Activated CD8-positive, alpha-beta T cell treated with anti-CD3 and anti-CD28 coated beads, Interleukin-2, amount 10 ng/mL, durations not matched to agents 7 days and 5 days (primary cell): ENCODE results near the gene ATXN1. TPM values are rescaled to one million over a fixed set of nuclear protein-coding genes. Genes with fewer than 3 reads are reported as not detected.

Experiments used
- ATAC-seq: fragments of 150-1000 bp; cut with Tn5 transposase; one replicate; pipeline ENCODE4 v1.10.0; 2021; ENCODE audit warnings: moderate library complexity
- CTCF ChIA-PET: fragments of 350-600 bp; sonication (Branson Sonifier 250); formaldehyde crosslinking; loops from one replicate; lab custom pipeline; 2021; ENCODE audit warnings: antibody characterized with exemption; lab: Charles Lee
- POLR2A ChIA-PET: fragments of 350-600 bp; sonication (Branson Sonifier 250); formaldehyde crosslinking; loops from one replicate; lab custom pipeline; 2021; ENCODE audit warnings: antibody characterized with exemption; lab: Charles Lee
- DNase-seq: peaks from one replicate; pipeline ENCODE4 v3.0.0-alpha.2; 2020
- H3K27ac Mint-ChIP-seq: one replicate; pipeline ENCODE4 v1.8.0; 2021; ENCODE audit warnings: mild to moderate bottlenecking, mixed read lengths
- H3K27me3 Mint-ChIP-seq: one replicate; pipeline ENCODE4 v1.8.0; 2021; ENCODE audit warnings: low read depth, mixed read lengths
- H3K36me3 Mint-ChIP-seq: one replicate; pipeline ENCODE4 v1.8.0; 2021; ENCODE audit warnings: low read depth, mixed read lengths
- H3K4me1 Mint-ChIP-seq: one replicate; pipeline ENCODE4 v1.8.0; 2021; ENCODE audit warnings: low read depth, mixed read lengths
- H3K4me3 Mint-ChIP-seq: one replicate; pipeline ENCODE4 v1.8.0; 2021; ENCODE audit warnings: mild to moderate bottlenecking, mixed read lengths
- H3K9me3 Mint-ChIP-seq: one replicate; pipeline ENCODE4 v1.8.0; 2022; ENCODE audit warnings: mixed read lengths; ENCODE audit not compliant: insufficient read depth
- total RNA-seq, 2 experiments: library from RNA; stranded (reverse); gene quantifications; one replicate each; pipeline ENCODE4 v1.2.3, GENCODE V29; 2021

Gene ATXN1
- total RNA-seq, 2 experiments from 2014 or later, result 36.7 to 42.9 TPM

- CTCF ChIA-PET, result interaction anchor here (2.4 kb wide), 1 partner anchor 93 kb away, joined by 7 read pairs; no protein-coding TSS in a partner anchor
Observed at GRCh38 chr6:16670183-16670582, 91.1 kb downstream of the ATXN1 start.

DNA sequence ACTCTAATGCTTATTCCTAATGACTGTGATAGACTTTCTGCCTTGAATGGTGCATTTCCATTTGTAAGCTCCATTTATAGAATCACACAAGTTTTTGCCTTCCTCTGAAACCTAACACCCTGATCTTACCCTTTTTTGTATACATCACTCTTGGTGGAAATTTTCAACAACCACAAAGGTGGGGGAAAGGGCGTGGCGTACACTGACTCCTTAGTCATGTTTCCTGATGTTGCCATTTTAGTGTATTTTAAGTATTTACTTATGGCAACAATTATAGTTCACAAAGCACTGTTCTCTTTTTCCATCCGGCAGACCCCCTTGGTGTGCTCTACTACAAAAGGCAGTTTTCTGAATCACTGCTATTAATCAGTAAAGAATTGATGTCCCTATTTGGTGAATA lies 92.0 kb downstream of the ATXN1 start:
- H3K4me1 Mint-ChIP-seq, result peaks cover 52% of the 10 kb centered on the region
- POLR2A ChIA-PET, result interaction anchor here (1.3 to 1.8 kb wide), 3 partner anchors 11 to 93 kb away, joined by 3 to 8 read pairs (median 7); partner anchors contain the start of gene ATXN1
- H3K4me3 Mint-ChIP-seq, result peak overlapping the region; percentile 33
- H3K27ac Mint-ChIP-seq, result peak overlapping the region; percentile 84
- no peaks in the 10 kb centered on the region for H3K27me3 Mint-ChIP-seq
- CTCF ChIA-PET, result interaction anchor here (1.0 to 1.4 kb wide), 2 partner anchors 10 to 155 kb away, joined by 3 to 7 read pairs; no protein-coding TSS in a partner anchor
- no peaks in the 10 kb centered on the region for H3K9me3 Mint-ChIP-seq
- ATAC-seq, result peak; percentile 89
- H3K36me3 Mint-ChIP-seq, result peaks cover 36% of the 10 kb centered on the region
- DNase-seq, result peak; percentile 83

More at GRCh38 chr6:16670183-16670582, 91.1 kb downstream of the ATXN1 start:
- Mint-ChIP-seq H3K27ac (peak overlapping the region; percentile 84), H3K36me3 (peaks cover 33% of the 10 kb centered on the region), H3K9me3 (no peaks in the 10 kb centered on the region), H3K4me1 (peaks cover 59% of the 10 kb centered on the region), H3K27me3 (no peaks in the 10 kb centered on the region), H3K4me3 (peak overlapping the region; percentile 56)
- DNase-seq (no peak), ATAC-seq (no peak)
- POLR2A ChIA-PET, result no interaction called here

- ChIA-PET CTCF (interaction anchor here (1.2 to 2.0 kb wide), 3 partner anchors 8 to 94 kb away, joined by 3 to 5 read pairs (median 5); partner anchors contain the start of gene ATXN1), POLR2A (interaction anchor here (1.8 kb wide), 1 partner anchor 9 kb away, joined by 8 read pairs; no protein-coding TSS in a partner anchor)
- no peaks in the 10 kb centered on the region for H3K27me3 Mint-ChIP-seq
- H3K27ac Mint-ChIP-seq, result no peak overlapping the region
- H3K36me3 Mint-ChIP-seq, result peaks cover 43% of the 10 kb centered on the region
- DNase-seq, result no peak
- no peak for ATAC-seq
- no peak overlapping the region for H3K4me3 Mint-ChIP-seq
- no peaks in the 10 kb centered on the region for H3K9me3 Mint-ChIP-seq
- H3K4me1 Mint-ChIP-seq, result peaks cover 49% of the 10 kb centered on the region
Observed at GRCh38 chr6:16667509-16667908, 93.8 kb downstream of the ATXN1 start.

- H3K36me3 Mint-ChIP-seq, result peaks cover 47% of the 10 kb centered on the region
- no peaks in the 10 kb centered on the region for H3K27me3 Mint-ChIP-seq
- peaks cover 35% of the 10 kb centered on the region for H3K4me1 Mint-ChIP-seq
- ChIA-PET CTCF (interaction anchor here (0.7 to 1.9 kb wide), 2 partner anchors 95 to 97 kb away, joined by 3 to 5 read pairs; partner anchors contain the start of gene ATXN1), POLR2A (no interaction called here)
- H3K27ac Mint-ChIP-seq, result no peak overlapping the region
- H3K4me3 Mint-ChIP-seq, result no peak overlapping the region
- ATAC-seq, result no peak
- DNase-seq, result no peak
- no peaks in the 10 kb centered on the region for H3K9me3 Mint-ChIP-seq
Observed at GRCh38 chr6:16665992-16666391, 95.3 kb downstream of the ATXN1 start.

- Mint-ChIP-seq H3K4me1 (peaks cover 28% of the 10 kb centered on the region), H3K4me3 (no peak overlapping the region), H3K27me3 (no peaks in the 10 kb centered on the region), H3K9me3 (no peaks in the 10 kb centered on the region), H3K36me3 (peaks cover 47% of the 10 kb centered on the region), H3K27ac (no peak overlapping the region)
- ChIA-PET POLR2A (no interaction called here), CTCF (interaction anchor here (0.7 to 0.8 kb wide), 2 partner anchors 29 to 98 kb away, joined by 3 read pairs; no protein-coding TSS in a partner anchor)
- DNase-seq (no peak), ATAC-seq (no peak)
Observed at GRCh38 chr6:16665182-16665581, 96.1 kb downstream of the ATXN1 start.

- no peaks in the 10 kb centered on the region for H3K9me3 Mint-ChIP-seq
- no peak overlapping the region for H3K4me3 Mint-ChIP-seq
- POLR2A ChIA-PET, result no interaction called here
- ATAC-seq (no peak), DNase-seq (no peak)
- H3K4me1 Mint-ChIP-seq, result peaks cover 27% of the 10 kb centered on the region
- H3K27me3 Mint-ChIP-seq, result no peaks in the 10 kb centered on the region
- no peak overlapping the region for H3K27ac Mint-ChIP-seq
- CTCF ChIA-PET, result interaction anchor here (0.6 kb wide), 1 partner anchor 261 kb away, joined by 3 read pairs; no protein-coding TSS in a partner anchor
- peaks cover 42% of the 10 kb centered on the region for H3K36me3 Mint-ChIP-seq
Observed at GRCh38 chr6:16663901-16664300, 97.4 kb downstream of the ATXN1 start.

DNA sequence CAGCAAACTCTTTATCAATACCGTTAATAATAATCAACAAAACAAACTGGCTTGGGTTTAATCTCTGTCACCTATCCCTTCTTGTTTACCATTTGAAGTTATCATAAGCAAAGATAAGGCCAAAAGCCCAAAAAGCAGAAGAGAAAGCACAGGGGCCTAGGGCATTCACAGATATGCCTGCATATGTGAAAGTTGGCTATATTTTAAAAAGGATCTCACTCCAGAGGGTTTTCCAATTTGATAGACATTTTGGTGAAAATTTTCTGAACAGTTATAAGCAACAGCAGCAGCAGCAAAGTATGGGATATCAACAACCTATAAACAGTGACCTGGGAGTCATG lies 101.1 kb downstream of the ATXN1 start:
- H3K27me3 Mint-ChIP-seq, result no peaks in the 10 kb centered on the region
- no peaks in the 10 kb centered on the region for H3K9me3 Mint-ChIP-seq
- no peak overlapping the region for H3K4me3 Mint-ChIP-seq
- peaks cover 38% of the 10 kb centered on the region for H3K36me3 Mint-ChIP-seq
- POLR2A ChIA-PET, result no interaction called here
- DNase-seq (no peak), ATAC-seq (no peak)
- peaks cover 38% of the 10 kb centered on the region for H3K4me1 Mint-ChIP-seq
- CTCF ChIA-PET, result interaction anchor here (1.3 to 3.8 kb wide), 3 partner anchors 11 to 38 kb away, joined by 3 to 30 read pairs (median 4); no protein-coding TSS in a partner anchor
- peak overlapping the region; percentile 61 for H3K27ac Mint-ChIP-seq

DNA sequence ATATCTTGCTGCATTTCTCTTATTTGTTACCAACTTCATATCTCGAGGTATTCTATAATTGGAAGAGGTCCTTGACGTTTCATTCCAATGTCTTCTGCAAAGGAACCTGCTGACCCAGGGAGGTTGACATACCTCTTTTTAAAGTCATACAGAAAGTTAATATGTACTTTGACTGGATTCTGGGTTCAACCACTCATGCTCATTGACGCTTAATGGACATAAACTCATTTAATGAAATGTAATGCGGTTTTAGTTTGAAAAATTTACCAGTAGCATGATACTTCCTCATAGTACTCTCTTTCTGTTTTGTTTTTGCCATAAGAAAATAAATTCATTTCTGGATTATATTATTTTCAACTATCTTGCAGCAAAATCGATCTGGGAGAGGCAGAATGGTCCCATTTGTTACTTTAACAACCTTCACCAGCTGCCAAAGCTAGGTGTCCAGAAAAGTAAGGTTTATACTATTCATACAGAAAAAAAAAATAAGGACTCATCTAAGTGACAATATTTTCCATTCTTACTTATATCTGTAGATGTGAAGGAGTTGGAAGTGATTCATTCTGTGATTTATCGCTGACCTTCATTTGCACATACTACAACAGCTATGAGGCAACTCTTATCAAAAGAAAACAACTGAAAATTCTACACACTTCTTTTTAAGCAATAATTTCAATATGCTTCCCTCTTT lies 101.6 kb downstream of the ATXN1 start:
- Mint-ChIP-seq H3K27me3 (no peaks in the 10 kb centered on the region), H3K4me1 (peaks cover 43% of the 10 kb centered on the region), H3K36me3 (peaks cover 40% of the 10 kb centered on the region), H3K4me3 (no peak overlapping the region), H3K27ac (peak overlapping the region; percentile 61), H3K9me3 (no peaks in the 10 kb centered on the region)
- CTCF ChIA-PET, result interaction anchor here (1.2 to 3.8 kb wide), 8 partner anchors 8 to 148 kb away, joined by 3 to 30 read pairs (median 6); no protein-coding TSS in a partner anchor
- ATAC-seq (no peak), DNase-seq (no peak)
- POLR2A ChIA-PET, result interaction anchor here (2.4 kb wide), 1 partner anchor 102 kb away, joined by 14 read pairs; the partner anchor contains the start of gene ATXN1

DNA sequence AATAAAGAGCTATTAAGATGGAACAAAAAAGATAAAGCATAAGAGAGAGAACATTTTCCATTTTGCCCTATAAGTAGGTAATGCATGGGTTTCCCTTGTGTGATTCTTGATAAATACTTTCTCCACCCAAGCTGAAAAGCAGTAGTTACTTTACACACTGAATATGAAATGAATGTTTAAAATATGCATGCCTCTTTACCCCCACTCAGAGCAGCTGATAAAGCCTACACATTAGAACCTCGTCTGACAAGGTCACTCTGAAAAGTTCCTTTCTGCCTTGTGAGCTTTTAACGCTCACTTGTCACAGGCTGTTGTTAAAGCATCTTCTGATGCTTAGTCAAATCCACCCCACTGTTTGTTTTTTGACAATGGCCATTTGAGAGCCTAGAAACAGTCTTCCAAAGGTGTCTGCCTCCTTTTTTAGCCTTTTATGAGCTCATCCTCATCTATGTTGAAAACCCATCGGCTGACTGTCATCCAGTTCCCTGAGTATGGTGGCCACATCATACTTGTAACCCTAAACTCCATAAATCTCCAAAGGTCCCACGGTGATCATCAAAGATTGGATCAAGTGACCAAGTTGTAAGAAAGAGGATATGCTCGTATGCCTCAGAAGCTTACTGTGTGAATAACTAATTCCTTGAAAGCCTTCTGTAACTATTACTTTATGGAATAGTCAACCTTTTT lies 102.8 kb downstream of the ATXN1 start:
- POLR2A ChIA-PET, result interaction anchor here (1.0 to 2.4 kb wide), 5 partner anchors 10 to 103 kb away, joined by 3 to 14 read pairs (median 6); partner anchors contain the start of gene ATXN1
- peak overlapping the region; percentile 76 for H3K27ac Mint-ChIP-seq
- no peak overlapping the region for H3K4me3 Mint-ChIP-seq
- H3K36me3 Mint-ChIP-seq, result peaks cover 36% of the 10 kb centered on the region
- H3K9me3 Mint-ChIP-seq, result no peaks in the 10 kb centered on the region
- DNase-seq, result no peak
- H3K27me3 Mint-ChIP-seq, result no peaks in the 10 kb centered on the region
- ATAC-seq, result no peak
- CTCF ChIA-PET, result interaction anchor here (0.6 to 3.8 kb wide), 16 partner anchors 9 to 341 kb away, joined by 3 to 30 read pairs (median 5); partner anchors contain the start of gene ATXN1
- peaks cover 54% of the 10 kb centered on the region for H3K4me1 Mint-ChIP-seq

DNA sequence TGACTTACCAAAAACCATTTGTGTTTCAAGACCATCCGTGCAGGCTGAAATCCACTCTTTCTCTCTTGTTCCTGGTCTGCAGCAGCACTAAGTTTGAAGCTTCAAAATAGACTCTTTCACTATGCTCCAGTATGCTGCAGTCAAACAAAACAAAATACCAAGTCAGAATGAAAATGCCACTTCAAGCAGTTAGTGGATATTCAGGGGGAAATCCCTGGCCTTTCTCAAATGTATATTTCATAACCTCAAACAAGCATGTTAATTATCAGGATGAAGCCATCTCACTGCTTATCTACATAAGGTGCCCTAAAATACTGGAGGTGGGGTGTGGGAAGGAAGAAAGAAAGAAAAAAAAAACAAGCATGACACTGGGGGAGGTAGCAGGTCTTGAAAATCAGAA lies 103.5 kb downstream of the ATXN1 start:
- Mint-ChIP-seq H3K9me3 (no peaks in the 10 kb centered on the region), H3K4me3 (peak overlapping the region; percentile 16), H3K4me1 (peaks cover 62% of the 10 kb centered on the region), H3K36me3 (peaks cover 41% of the 10 kb centered on the region), H3K27ac (peak overlapping the region; percentile 76), H3K27me3 (no peaks in the 10 kb centered on the region)
- CTCF ChIA-PET, result interaction anchor here (0.9 to 3.8 kb wide), 8 partner anchors 14 to 146 kb away, joined by 3 to 30 read pairs (median 7); partner anchors contain the start of gene ATXN1
- ATAC-seq (peak; percentile 13), DNase-seq (no peak)
- POLR2A ChIA-PET, result interaction anchor here (1.0 to 2.4 kb wide), 5 partner anchors 11 to 104 kb away, joined by 3 to 14 read pairs (median 6); partner anchors contain the start of gene ATXN1

DNA sequence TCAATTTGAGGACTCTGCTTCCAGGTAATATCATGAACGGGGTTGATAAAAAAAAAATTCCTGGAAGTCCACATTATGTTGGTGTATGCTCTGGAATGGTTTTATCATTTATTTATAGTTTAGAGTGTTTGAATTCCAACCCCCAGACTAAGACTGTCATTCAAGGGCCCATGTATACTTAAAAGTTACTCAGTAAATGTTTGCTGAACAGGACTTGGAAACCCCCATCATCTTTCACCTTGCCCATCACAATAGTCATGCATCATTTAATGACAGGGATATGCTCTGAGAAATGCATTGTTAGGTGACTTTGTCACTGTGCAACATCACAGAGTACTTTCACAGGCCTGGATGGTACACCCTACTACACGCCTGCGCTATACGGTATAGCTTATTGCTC lies 104.8 kb downstream of the ATXN1 start:
- ChIA-PET CTCF (interaction anchor here (1.3 kb wide), 1 partner anchor 105 kb away, joined by 3 read pairs; the partner anchor contains the start of gene ATXN1), POLR2A (interaction anchor here (0.9 kb wide), 1 partner anchor 201 kb away, joined by 3 read pairs; no protein-coding TSS in a partner anchor)
- Mint-ChIP-seq H3K36me3 (peaks cover 38% of the 10 kb centered on the region), H3K27me3 (no peaks in the 10 kb centered on the region), H3K9me3 (no peaks in the 10 kb centered on the region), H3K27ac (no peak overlapping the region), H3K4me1 (peaks cover 75% of the 10 kb centered on the region), H3K4me3 (no peak overlapping the region)
- DNase-seq (no peak), ATAC-seq (no peak)
